GM23338 (cell line): ENCODE data around the gene PLEKHG4B. TPM values are rescaled to one million over a fixed set of nuclear protein-coding genes. Genes with fewer than 3 reads are reported as not detected.
A peak's percentile ranks its signal among the peaks of the same experiment; 100 is the strongest.

Experiments
- ATAC-seq: fragments of 200-7000 bp; cut with Tn5 transposase; 3 replicates; pipeline ENCODE4 v1.9.1; 2020
- DNase-seq: peaks from one replicate; pipeline ENCODE4 v3.0.0-alpha.2; 2015; ENCODE audit warnings: low spot score
- H2AFZ ChIP-seq: fragments of 200-600 bp; sonication (generic); 2 replicates; pipeline ENCODE4 v1.8.0; 2016; ENCODE audit warnings: antibody characterized with exemption, mild to moderate bottlenecking, moderate library complexity
- H3F3A ChIP-seq: fragments of 200-600 bp; sonication (generic); replicated peaks from 2 replicates; pipeline ENCODE4 v1.8.0; 2017; ENCODE audit warnings: antibody characterized with exemption, mixed run types, low read depth
- H3K27ac ChIP-seq: fragments of 200-600 bp; sonication (generic); 2 replicates; pipeline ENCODE4 v1.6.1; 2016; ENCODE audit warnings: low read depth
- H3K27me3 ChIP-seq: fragments of 200-600 bp; sonication (generic); 2 replicates; pipeline ENCODE4 v1.8.0; 2016; ENCODE audit warnings: mild to moderate bottlenecking, mixed run types, moderate library complexity; ENCODE audit not compliant: insufficient read depth
- H3K36me3 ChIP-seq: fragments of 200-600 bp; sonication (generic); 2 replicates; pipeline ENCODE4 v1.8.0; 2016; ENCODE audit warnings: mild to moderate bottlenecking; ENCODE audit not compliant: insufficient read depth
- H3K4me1 ChIP-seq: fragments of 200-600 bp; sonication (generic); 2 replicates; pipeline ENCODE4 v1.8.0; 2016; ENCODE audit warnings: mild to moderate bottlenecking, moderate library complexity; ENCODE audit not compliant: insufficient read depth
- H3K4me2 ChIP-seq: fragments of 200-600 bp; sonication (generic); 2 replicates; pipeline ENCODE4 v1.7.1; 2017; ENCODE audit warnings: mixed run types
- H3K4me3 ChIP-seq: fragments of 200-600 bp; sonication (generic); 2 replicates; pipeline ENCODE4 v1.6.1; 2016; ENCODE audit warnings: mixed run types
- H3K79me2 ChIP-seq: fragments of 200-600 bp; sonication (generic); replicated peaks from 2 replicates; pipeline ENCODE4 v1.8.0; 2017; ENCODE audit warnings: mild to moderate bottlenecking; ENCODE audit not compliant: insufficient read depth
- H3K9me2 ChIP-seq: fragments of 200-600 bp; sonication (generic); 2 replicates; pipeline ENCODE4 v1.8.0; 2017; ENCODE audit not compliant: insufficient read depth
- H4K20me1 ChIP-seq: fragments of 200-600 bp; sonication (generic); replicated peaks from 2 replicates; pipeline ENCODE4 v1.8.0; 2017; ENCODE audit warnings: mild to moderate bottlenecking; ENCODE audit not compliant: insufficient read depth
- H3K27ac Mint-ChIP-seq: 2 replicates; pipeline ENCODE4 v1.8.0; 2020; ENCODE audit warnings: inconsistent platforms, mild to moderate bottlenecking, moderate library complexity, mixed read lengths
- H3K27me3 Mint-ChIP-seq: 3 replicates; pipeline ENCODE4 v1.8.0; 2022; ENCODE audit warnings: low read depth, mild to moderate bottlenecking, moderate library complexity, mixed read lengths, inconsistent platforms; ENCODE audit not compliant: insufficient read depth, poor library complexity
- H3K36me3 Mint-ChIP-seq: 3 replicates; pipeline ENCODE4 v1.8.0; 2021; ENCODE audit warnings: low read depth, mild to moderate bottlenecking, inconsistent platforms, moderate library complexity, mixed read lengths
- H3K4me1 Mint-ChIP-seq: 3 replicates; pipeline ENCODE4 v1.8.0; 2020; ENCODE audit warnings: mild to moderate bottlenecking, inconsistent platforms, mixed read lengths
- H3K4me3 Mint-ChIP-seq: 3 replicates; pipeline ENCODE4 v1.8.0; 2021; ENCODE audit warnings: moderate library complexity, mild to moderate bottlenecking, inconsistent platforms, mixed read lengths
- H3K9me3 Mint-ChIP-seq: 3 replicates; pipeline ENCODE4 v1.8.0; 2020; ENCODE audit warnings: moderate library complexity, mild to moderate bottlenecking, inconsistent platforms, mixed read lengths
- CREB1 ChIP-seq: fragments of 250-450 bp; sonication (Bioruptor Pico); IDR thresholded peaks from 2 replicates; pipeline ENCODE4 v1.5.0; 2020; ENCODE audit warnings: low read depth, mild to moderate bottlenecking, moderate library complexity
- EZH2 ChIP-seq: fragments of 200-600 bp; sonication (generic); IDR thresholded peaks from one replicate; pipeline ENCODE4 v1.8.0; 2017; ENCODE audit warnings: antibody characterized with exemption, mild to moderate bottlenecking, low read depth; ENCODE audit not compliant: unreplicated experiment
- EZH2phosphoT487 ChIP-seq: fragments of 200-600 bp; sonication (generic); IDR thresholded peaks from one replicate; pipeline ENCODE4 v1.8.1; 2018; ENCODE audit warnings: antibody characterized with exemption; ENCODE audit not compliant: unreplicated experiment
- JUNB ChIP-seq: IDR thresholded peaks from one replicate; pipeline ENCODE4 v1.6.1; 2016; ENCODE audit warnings: antibody characterized with exemption; ENCODE audit not compliant: unreplicated experiment
- NANOG ChIP-seq: IDR thresholded peaks from 2 replicates; pipeline ENCODE4 v1.6.1; 2016; ENCODE audit warnings: antibody characterized with exemption, borderline replicate concordance
- POLR2AphosphoS5 ChIP-seq: IDR thresholded peaks from 2 replicates; pipeline ENCODE4 v1.6.1; 2016; ENCODE audit warnings: antibody characterized with exemption, low read depth
- STAT1 ChIP-seq: IDR thresholded peaks from one replicate; pipeline ENCODE4 v1.6.1; 2016; ENCODE audit warnings: antibody characterized with exemption; ENCODE audit not compliant: unreplicated experiment
- ZNF114 ChIP-seq: fragments of 250-450 bp; sonication (Bioruptor Pico); IDR thresholded peaks from 2 replicates; pipeline ENCODE4 v1.5.0; 2020; ENCODE audit warnings: mild to moderate bottlenecking, moderate library complexity
- ZNF331 ChIP-seq: fragments of 250-450 bp; sonication (Bioruptor Pico); IDR thresholded peaks from 2 replicates; pipeline ENCODE4 v1.5.0; 2020; ENCODE audit warnings: low read depth, mild to moderate bottlenecking, moderate library complexity
- polyA plus RNA-seq: library from polyadenylated mRNA; unstranded; fragments of >200 nt; fragmentation: Nextera tagmentation; extraction: Ambion mirVana; gene quantifications from 2 replicates; pipeline ENCODE4 v1.2.1, GENCODE V29; 2016
- total RNA-seq: library from RNA; depleted of rRNA; stranded (reverse); fragments of >200 nt; shearing (Covaris generic); gene quantifications from 2 replicates; pipeline ENCODE4 v1.2.3, GENCODE V29; 2014
- TF ChIP-seq, protein P1 (sequence below): fragments of 250-450 bp; sonication (Bioruptor Pico); IDR thresholded peaks from 2 replicates; pipeline ENCODE4 v1.5.0; 2020; ENCODE audit warnings: mild to moderate bottlenecking, moderate library complexity
- TF ChIP-seq, protein P2 (sequence below): IDR thresholded peaks from 2 replicates; pipeline ENCODE4 v1.6.1; 2016; ENCODE audit warnings: antibody characterized with exemption
- TF ChIP-seq, protein P3 (sequence below), 2 experiments: fragments of 200-600 bp in 1 of 2; sonication (generic) in 1 of 2; conservative IDR thresholded peaks; 2 replicates each; pipeline versions ENCODE4 v1.5.1 to v1.6.1; 2016 to 2017; ENCODE audit warnings: antibody characterized with exemption in 2 of 2, low read depth in 2 of 2, mild to moderate bottlenecking in 2 of 2, moderate library complexity in 1 of 2
- TF ChIP-seq, protein P4 (sequence below): IDR thresholded peaks from one replicate; pipeline ENCODE4 v1.6.1; 2018; ENCODE audit warnings: antibody characterized with exemption; ENCODE audit not compliant: unreplicated experiment

PLEKHG4B gene
- total and polyA plus RNA-seq, 2 experiments from 2014 or later = 33.5 to 54.8 TPM

DNA sequence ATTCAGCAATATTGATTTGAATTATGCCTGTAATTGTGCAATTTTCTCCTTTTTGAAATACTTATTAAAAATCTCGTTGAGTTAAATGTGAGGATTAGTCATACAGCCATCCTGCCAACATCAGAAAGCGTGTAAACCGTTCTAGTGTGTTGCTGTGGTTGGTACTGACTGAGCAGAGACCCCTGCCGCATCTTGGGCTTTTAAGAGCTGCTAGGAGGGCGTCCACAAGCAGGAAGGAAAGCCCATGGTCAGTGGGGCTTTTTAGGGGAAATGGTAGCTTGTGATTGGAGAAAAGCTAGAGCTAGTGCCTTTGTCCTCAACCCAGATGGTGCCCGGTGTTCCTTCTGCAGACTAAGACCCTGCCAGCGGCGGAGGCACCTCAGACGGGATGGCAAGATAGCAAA is 127.5 kb downstream of the PLEKHG4B start:
- H3K79me2 ChIP-seq = peaks cover 61% of the 10 kb centered on the region

More for the DNA sequence above, 127.5 kb downstream of the PLEKHG4B start:
- Mint-ChIP-seq H3K4me3 (peak overlapping the region; percentile 96), H3K27ac (no peak overlapping the region; the same call in 1 of the 2 replicates), H3K9me3 (no peaks in the 10 kb centered on the region; the same call in 2 of the 3 replicates), H3K4me1 (peaks cover 30% of the 10 kb centered on the region), H3K36me3 (peaks cover 28% of the 10 kb centered on the region), H3K27me3 (peaks cover 9% of the 10 kb centered on the region)
- H3K4me1 ChIP-seq = peaks cover 24% of the 10 kb centered on the region
- no peaks in the 10 kb centered on the region for H3K9me2 ChIP-seq
- H3K27ac ChIP-seq = no peak overlapping the region
- 0 out of 2 replicates have a peak, but pooled peaks cover 10% of the 10 kb centered on the region for H3K36me3 ChIP-seq
- ATAC-seq = no peak
- peak overlapping the region; percentile 84 for H3K4me3 ChIP-seq
- H3K27me3 ChIP-seq = no peaks in the 10 kb centered on the region
- peaks cover 32% of the 10 kb centered on the region for H4K20me1 ChIP-seq
- no peak overlapping the region for H2AFZ ChIP-seq
- TF ChIP-seq, protein P1, sequence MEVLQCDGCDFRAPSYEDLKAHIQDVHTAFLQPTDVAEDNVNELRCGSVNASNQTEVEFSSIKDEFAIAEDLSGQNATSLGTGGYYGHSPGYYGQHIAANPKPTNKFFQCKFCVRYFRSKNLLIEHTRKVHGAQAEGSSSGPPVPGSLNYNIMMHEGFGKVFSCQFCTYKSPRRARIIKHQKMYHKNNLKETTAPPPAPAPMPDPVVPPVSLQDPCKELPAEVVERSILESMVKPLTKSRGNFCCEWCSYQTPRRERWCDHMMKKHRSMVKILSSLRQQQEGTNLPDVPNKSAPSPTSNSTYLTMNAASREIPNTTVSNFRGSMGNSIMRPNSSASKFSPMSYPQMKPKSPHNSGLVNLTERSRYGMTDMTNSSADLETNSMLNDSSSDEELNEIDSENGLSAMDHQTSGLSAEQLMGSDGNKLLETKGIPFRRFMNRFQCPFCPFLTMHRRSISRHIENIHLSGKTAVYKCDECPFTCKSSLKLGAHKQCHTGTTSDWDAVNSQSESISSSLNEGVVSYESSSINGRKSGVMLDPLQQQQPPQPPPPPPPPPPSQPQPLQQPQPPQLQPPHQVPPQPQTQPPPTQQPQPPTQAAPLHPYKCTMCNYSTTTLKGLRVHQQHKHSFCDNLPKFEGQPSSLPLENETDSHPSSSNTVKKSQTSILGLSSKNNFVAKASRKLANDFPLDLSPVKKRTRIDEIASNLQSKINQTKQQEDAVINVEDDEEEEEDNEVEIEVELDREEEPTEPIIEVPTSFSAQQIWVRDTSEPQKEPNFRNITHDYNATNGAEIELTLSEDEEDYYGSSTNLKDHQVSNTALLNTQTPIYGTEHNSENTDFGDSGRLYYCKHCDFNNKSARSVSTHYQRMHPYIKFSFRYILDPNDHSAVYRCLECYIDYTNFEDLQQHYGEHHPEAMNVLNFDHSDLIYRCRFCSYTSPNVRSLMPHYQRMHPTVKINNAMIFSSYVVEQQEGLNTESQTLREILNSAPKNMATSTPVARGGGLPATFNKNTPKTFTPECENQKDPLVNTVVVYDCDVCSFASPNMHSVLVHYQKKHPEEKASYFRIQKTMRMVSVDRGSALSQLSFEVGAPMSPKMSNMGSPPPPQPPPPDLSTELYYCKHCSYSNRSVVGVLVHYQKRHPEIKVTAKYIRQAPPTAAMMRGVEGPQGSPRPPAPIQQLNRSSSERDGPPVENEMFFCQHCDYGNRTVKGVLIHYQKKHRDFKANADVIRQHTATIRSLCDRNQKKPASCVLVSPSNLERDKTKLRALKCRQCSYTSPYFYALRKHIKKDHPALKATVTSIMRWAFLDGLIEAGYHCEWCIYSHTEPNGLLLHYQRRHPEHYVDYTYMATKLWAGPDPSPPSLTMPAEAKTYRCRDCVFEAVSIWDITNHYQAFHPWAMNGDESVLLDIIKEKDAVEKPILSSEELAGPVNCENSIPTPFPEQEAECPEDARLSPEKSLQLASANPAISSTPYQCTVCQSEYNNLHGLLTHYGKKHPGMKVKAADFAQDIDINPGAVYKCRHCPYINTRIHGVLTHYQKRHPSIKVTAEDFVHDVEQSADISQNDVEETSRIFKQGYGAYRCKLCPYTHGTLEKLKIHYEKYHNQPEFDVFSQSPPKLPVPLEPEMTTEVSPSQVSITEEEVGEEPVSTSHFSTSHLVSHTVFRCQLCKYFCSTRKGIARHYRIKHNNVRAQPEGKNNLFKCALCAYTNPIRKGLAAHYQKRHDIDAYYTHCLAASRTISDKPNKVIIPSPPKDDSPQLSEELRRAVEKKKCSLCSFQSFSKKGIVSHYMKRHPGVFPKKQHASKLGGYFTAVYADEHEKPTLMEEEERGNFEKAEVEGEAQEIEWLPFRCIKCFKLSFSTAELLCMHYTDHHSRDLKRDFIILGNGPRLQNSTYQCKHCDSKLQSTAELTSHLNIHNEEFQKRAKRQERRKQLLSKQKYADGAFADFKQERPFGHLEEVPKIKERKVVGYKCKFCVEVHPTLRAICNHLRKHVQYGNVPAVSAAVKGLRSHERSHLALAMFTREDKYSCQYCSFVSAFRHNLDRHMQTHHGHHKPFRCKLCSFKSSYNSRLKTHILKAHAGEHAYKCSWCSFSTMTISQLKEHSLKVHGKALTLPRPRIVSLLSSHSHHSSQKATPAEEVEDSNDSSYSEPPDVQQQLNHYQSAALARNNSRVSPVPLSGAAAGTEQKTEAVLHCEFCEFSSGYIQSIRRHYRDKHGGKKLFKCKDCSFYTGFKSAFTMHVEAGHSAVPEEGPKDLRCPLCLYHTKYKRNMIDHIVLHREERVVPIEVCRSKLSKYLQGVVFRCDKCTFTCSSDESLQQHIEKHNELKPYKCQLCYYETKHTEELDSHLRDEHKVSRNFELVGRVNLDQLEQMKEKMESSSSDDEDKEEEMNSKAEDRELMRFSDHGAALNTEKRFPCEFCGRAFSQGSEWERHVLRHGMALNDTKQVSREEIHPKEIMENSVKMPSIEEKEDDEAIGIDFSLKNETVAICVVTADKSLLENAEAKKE = no peak
- TF ChIP-seq STAT1 (no peak), NANOG (no peak), POLR2AphosphoS5 (no peak), JUNB (no peak), ZNF331 (no peak), EZH2 (no peak), EZH2phosphoT487 (no peak), CREB1 (no peak), ZNF114 (CRISPR knock-in tag) (no peak)
- TF ChIP-seq, protein P2, sequence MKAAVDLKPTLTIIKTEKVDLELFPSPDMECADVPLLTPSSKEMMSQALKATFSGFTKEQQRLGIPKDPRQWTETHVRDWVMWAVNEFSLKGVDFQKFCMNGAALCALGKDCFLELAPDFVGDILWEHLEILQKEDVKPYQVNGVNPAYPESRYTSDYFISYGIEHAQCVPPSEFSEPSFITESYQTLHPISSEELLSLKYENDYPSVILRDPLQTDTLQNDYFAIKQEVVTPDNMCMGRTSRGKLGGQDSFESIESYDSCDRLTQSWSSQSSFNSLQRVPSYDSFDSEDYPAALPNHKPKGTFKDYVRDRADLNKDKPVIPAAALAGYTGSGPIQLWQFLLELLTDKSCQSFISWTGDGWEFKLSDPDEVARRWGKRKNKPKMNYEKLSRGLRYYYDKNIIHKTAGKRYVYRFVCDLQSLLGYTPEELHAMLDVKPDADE = no peak
- TF ChIP-seq, protein P3, sequence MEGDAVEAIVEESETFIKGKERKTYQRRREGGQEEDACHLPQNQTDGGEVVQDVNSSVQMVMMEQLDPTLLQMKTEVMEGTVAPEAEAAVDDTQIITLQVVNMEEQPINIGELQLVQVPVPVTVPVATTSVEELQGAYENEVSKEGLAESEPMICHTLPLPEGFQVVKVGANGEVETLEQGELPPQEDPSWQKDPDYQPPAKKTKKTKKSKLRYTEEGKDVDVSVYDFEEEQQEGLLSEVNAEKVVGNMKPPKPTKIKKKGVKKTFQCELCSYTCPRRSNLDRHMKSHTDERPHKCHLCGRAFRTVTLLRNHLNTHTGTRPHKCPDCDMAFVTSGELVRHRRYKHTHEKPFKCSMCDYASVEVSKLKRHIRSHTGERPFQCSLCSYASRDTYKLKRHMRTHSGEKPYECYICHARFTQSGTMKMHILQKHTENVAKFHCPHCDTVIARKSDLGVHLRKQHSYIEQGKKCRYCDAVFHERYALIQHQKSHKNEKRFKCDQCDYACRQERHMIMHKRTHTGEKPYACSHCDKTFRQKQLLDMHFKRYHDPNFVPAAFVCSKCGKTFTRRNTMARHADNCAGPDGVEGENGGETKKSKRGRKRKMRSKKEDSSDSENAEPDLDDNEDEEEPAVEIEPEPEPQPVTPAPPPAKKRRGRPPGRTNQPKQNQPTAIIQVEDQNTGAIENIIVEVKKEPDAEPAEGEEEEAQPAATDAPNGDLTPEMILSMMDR (conservative IDR thresholded peaks at IDR 0.05; ENCODE audit: low read depth in 2 of 2) = no peak
- TF ChIP-seq, protein P4, sequence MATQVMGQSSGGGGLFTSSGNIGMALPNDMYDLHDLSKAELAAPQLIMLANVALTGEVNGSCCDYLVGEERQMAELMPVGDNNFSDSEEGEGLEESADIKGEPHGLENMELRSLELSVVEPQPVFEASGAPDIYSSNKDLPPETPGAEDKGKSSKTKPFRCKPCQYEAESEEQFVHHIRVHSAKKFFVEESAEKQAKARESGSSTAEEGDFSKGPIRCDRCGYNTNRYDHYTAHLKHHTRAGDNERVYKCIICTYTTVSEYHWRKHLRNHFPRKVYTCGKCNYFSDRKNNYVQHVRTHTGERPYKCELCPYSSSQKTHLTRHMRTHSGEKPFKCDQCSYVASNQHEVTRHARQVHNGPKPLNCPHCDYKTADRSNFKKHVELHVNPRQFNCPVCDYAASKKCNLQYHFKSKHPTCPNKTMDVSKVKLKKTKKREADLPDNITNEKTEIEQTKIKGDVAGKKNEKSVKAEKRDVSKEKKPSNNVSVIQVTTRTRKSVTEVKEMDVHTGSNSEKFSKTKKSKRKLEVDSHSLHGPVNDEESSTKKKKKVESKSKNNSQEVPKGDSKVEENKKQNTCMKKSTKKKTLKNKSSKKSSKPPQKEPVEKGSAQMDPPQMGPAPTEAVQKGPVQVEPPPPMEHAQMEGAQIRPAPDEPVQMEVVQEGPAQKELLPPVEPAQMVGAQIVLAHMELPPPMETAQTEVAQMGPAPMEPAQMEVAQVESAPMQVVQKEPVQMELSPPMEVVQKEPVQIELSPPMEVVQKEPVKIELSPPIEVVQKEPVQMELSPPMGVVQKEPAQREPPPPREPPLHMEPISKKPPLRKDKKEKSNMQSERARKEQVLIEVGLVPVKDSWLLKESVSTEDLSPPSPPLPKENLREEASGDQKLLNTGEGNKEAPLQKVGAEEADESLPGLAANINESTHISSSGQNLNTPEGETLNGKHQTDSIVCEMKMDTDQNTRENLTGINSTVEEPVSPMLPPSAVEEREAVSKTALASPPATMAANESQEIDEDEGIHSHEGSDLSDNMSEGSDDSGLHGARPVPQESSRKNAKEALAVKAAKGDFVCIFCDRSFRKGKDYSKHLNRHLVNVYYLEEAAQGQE = no peak
- no peak for DNase-seq
- peak overlapping the region; percentile 76 for H3K4me2 ChIP-seq
- no peaks in the 10 kb centered on the region for H3F3A ChIP-seq
